ENCODE results near the gene APOBR. TPM values are rescaled to one million over a fixed set of nuclear protein-coding genes. Genes with fewer than 3 reads are reported as not detected.

Gene APOBR
- total and polyA plus RNA-seq, 4 donors = 0.28 to 1.5 (median 1.3) TPM

DNA sequence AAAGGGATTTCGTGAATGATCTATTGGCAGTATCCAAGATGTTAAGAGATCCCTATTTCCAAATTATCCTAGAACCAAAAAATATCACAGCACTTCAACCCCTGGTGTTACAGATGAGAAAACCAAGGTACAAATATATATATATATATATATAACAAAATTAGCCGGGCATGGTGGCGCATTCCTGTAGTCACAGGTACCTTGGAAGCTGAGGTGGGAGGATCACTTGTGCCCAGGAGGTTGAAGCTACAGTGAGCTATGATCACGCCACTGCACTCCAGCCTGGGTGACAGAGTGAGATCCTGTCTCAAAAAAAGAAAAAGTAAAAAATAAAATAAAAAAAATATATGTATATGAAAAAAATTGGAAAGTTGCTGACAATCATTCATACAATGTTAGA, 1.9 kb upstream of the APOBR start:
- Histone ChIP-seq H3K9me3 (ENCODE audit: control insufficient read depth in 4 of 4, low read length in 3 of 4) (no peaks in the 10 kb centered on the region), H3K9ac (ENCODE audit: low read depth in 1 of 2, low read length in 2 of 2) (peak overlapping the region in 1 of 2 donors; percentile 93), H3K36me3 (ENCODE audit: control insufficient read depth in 4 of 4, insufficient read depth in 3 of 4, low read depth in 1 of 4, low read length in 3 of 4) (peaks cover 3 to 8% (median 7%) of the 10 kb centered on the region in 4 donors), H3K27me3 (ENCODE audit: control insufficient read depth in 4 of 4, insufficient read depth in 4 of 4, low read length in 3 of 4) (no peaks in the 10 kb centered on the region), H3K4me3 (ENCODE audit: low read depth in 1 of 3, low read length in 3 of 3) (peak overlapping the region in 2 of 3 donors; percentile 95 to 96), H3K4me1 (ENCODE audit: control insufficient read depth in 4 of 4, insufficient read depth in 4 of 4, low read length in 3 of 4) (peaks cover 0 to 17% (median 7%) of the 10 kb centered on the region in 4 donors), H3K27ac (ENCODE audit: low read depth in 1 of 2, low read length in 2 of 2) (peak overlapping the region in 1 of 2 donors; percentile 98)
- WGBS = 51% methylated on average over 4 of the region's 4 CpGs
- no peak for TF ChIP-seq TAF1 (conservative IDR thresholded peaks at IDR 0.05)
- no peak for TF ChIP-seq NR2F2 (IDR thresholded peaks at IDR 0.05)
- TF ChIP-seq RXRA (IDR thresholded peaks at IDR 0.05) = no peak
- TF ChIP-seq SP1 (IDR thresholded peaks at IDR 0.05) = no peak
- TF ChIP-seq, protein P1, sequence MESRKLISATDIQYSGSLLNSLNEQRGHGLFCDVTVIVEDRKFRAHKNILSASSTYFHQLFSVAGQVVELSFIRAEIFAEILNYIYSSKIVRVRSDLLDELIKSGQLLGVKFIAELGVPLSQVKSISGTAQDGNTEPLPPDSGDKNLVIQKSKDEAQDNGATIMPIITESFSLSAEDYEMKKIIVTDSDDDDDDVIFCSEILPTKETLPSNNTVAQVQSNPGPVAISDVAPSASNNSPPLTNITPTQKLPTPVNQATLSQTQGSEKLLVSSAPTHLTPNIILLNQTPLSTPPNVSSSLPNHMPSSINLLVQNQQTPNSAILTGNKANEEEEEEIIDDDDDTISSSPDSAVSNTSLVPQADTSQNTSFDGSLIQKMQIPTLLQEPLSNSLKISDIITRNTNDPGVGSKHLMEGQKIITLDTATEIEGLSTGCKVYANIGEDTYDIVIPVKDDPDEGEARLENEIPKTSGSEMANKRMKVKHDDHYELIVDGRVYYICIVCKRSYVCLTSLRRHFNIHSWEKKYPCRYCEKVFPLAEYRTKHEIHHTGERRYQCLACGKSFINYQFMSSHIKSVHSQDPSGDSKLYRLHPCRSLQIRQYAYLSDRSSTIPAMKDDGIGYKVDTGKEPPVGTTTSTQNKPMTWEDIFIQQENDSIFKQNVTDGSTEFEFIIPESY (IDR thresholded peaks at IDR 0.05) = no peak
- TF ChIP-seq, protein P2, sequence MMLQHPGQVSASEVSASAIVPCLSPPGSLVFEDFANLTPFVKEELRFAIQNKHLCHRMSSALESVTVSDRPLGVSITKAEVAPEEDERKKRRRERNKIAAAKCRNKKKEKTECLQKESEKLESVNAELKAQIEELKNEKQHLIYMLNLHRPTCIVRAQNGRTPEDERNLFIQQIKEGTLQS (IDR thresholded peaks at IDR 0.05) = no peak
- TF ChIP-seq GABPA (IDR thresholded peaks at IDR 0.05 in 1 of 2, conservative IDR thresholded peaks at IDR 0.05 in 1 of 2) = no peak
- TF ChIP-seq JUND (IDR thresholded peaks at IDR 0.05) = no peak
- no peak for TF ChIP-seq EGR1 (IDR thresholded peaks at IDR 0.05; ENCODE audit: low read depth in 2 of 2)
- no peak for TF ChIP-seq YY1 (IDR thresholded peaks at IDR 0.05)
- TF ChIP-seq HNF4A (conservative IDR thresholded peaks at IDR 0.05) = no peak
- DNase-seq (ENCODE audit: low spot score) = no peak

DNA sequence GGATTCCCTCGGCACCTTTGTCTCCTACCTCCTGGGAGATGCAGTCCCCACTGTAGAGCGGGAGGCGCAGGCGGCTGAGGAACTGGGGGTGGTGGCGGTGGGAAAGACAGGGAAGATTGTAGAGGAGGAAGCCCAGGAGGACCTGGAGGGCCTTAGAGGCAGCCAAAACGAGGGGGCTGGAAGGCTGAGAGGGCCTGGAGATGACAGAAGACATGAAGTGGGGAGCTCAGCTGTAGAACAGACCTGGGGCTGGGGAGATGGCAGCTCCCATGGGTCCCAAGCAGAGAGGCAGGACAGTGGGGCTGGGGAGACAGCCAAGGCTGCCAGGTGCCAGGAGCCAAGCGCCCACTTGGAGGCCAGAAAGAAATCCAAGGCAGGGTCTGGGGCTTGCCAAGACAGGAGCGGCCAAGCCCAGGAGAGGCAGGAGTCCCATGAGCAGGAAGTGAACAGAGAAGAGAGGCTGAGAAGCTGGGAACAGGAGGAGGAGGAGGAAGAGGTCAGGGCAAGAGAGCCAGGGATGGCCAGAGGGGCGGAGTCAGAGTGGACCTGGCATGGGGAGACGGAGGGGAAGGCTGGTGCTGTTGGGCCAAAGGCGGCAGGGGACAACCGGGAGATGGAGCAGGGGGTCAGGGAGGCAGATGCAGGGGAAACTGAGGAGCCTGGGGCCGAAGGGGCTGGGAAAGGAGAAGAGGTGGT, 803 bp downstream of the APOBR start:
- H3K27ac ChIP-seq (ENCODE audit: low read depth in 1 of 2, low read length in 2 of 2) = peak overlapping the region; percentile 65 to 77
- H3K36me3 ChIP-seq (ENCODE audit: control insufficient read depth in 4 of 4, insufficient read depth in 3 of 4, low read depth in 1 of 4, low read length in 3 of 4) = peaks cover 0 to 8% (median 2%) of the 10 kb centered on the region in 4 donors
- 77% methylated on average over 13 of the region's 13 CpGs for WGBS
- no peaks in the 10 kb centered on the region for H3K27me3 ChIP-seq (ENCODE audit: control insufficient read depth in 4 of 4, insufficient read depth in 4 of 4, low read length in 3 of 4)
- peaks cover 0 to 17% (median 7%) of the 10 kb centered on the region in 4 donors for H3K4me1 ChIP-seq (ENCODE audit: control insufficient read depth in 4 of 4, insufficient read depth in 4 of 4, low read length in 3 of 4)
- DNase-seq (ENCODE audit: low spot score) = no peak
- peak overlapping the region in 1 of 2 donors; percentile 6 for H3K9ac ChIP-seq (ENCODE audit: low read depth in 1 of 2, low read length in 2 of 2)
- TF ChIP-seq, protein P2 (IDR thresholded peaks at IDR 0.05) = no peak
- TF ChIP-seq FOXA2 (IDR thresholded peaks at IDR 0.05) (no peak), HNF4A (conservative IDR thresholded peaks at IDR 0.05) (no peak), FOXA1 (IDR thresholded peaks at IDR 0.05) (no peak), RAD21 (IDR thresholded peaks at IDR 0.05) (no peak), NR2F2 (IDR thresholded peaks at IDR 0.05) (no peak), SP1 (IDR thresholded peaks at IDR 0.05) (no peak), GABPA (IDR thresholded peaks at IDR 0.05 in 1 of 2, conservative IDR thresholded peaks at IDR 0.05 in 1 of 2) (no peak), TAF1 (conservative IDR thresholded peaks at IDR 0.05) (no peak), EGR1 (IDR thresholded peaks at IDR 0.05; ENCODE audit: low read depth in 2 of 2) (no peak), HNF4G (IDR thresholded peaks at IDR 0.05) (no peak), JUND (IDR thresholded peaks at IDR 0.05) (no peak), RXRA (IDR thresholded peaks at IDR 0.05) (no peak), YY1 (IDR thresholded peaks at IDR 0.05) (no peak)
- TF ChIP-seq, protein P1 (IDR thresholded peaks at IDR 0.05) = no peak
- TF ChIP-seq, protein P3, sequence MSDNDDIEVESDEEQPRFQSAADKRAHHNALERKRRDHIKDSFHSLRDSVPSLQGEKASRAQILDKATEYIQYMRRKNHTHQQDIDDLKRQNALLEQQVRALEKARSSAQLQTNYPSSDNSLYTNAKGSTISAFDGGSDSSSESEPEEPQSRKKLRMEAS (IDR thresholded peaks at IDR 0.05) = no peak
- TF ChIP-seq, protein P4, sequence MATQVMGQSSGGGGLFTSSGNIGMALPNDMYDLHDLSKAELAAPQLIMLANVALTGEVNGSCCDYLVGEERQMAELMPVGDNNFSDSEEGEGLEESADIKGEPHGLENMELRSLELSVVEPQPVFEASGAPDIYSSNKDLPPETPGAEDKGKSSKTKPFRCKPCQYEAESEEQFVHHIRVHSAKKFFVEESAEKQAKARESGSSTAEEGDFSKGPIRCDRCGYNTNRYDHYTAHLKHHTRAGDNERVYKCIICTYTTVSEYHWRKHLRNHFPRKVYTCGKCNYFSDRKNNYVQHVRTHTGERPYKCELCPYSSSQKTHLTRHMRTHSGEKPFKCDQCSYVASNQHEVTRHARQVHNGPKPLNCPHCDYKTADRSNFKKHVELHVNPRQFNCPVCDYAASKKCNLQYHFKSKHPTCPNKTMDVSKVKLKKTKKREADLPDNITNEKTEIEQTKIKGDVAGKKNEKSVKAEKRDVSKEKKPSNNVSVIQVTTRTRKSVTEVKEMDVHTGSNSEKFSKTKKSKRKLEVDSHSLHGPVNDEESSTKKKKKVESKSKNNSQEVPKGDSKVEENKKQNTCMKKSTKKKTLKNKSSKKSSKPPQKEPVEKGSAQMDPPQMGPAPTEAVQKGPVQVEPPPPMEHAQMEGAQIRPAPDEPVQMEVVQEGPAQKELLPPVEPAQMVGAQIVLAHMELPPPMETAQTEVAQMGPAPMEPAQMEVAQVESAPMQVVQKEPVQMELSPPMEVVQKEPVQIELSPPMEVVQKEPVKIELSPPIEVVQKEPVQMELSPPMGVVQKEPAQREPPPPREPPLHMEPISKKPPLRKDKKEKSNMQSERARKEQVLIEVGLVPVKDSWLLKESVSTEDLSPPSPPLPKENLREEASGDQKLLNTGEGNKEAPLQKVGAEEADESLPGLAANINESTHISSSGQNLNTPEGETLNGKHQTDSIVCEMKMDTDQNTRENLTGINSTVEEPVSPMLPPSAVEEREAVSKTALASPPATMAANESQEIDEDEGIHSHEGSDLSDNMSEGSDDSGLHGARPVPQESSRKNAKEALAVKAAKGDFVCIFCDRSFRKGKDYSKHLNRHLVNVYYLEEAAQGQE (IDR thresholded peaks at IDR 0.05) = no peak
- H3K4me3 ChIP-seq (ENCODE audit: low read depth in 1 of 3, low read length in 3 of 3) = peak overlapping the region in 1 of 3 donors; percentile 9
- H3K9me3 ChIP-seq (ENCODE audit: control insufficient read depth in 4 of 4, low read length in 3 of 4) = no peaks in the 10 kb centered on the region
